ENCODE results near the gene ASTN2.

ASTN2 gene

DNA sequence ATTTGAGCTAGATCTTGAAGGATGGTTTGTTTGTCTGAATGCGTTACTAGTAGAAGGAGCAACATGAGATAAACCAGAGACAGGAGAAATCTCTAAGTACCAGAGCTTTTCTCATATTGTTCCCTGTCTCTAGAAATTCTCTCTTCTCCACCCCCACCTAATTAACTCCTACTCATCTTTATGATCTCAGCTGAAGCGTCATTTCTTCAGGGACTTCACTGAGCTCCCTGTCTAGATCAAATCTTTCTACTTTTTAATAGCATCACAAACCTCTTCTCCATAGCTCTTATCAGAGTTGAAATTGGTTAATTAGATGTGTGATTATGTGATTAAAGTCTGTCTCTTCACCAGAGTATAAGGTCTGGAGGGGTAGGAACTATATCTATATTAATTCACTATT lies 1035.0 kb downstream of the ASTN2 start:
- H3K36me3 ChIP-seq (ENCODE audit: insufficient read depth, low read length): no peaks in the 10 kb centered on the region
- DNase-seq (no peak), ATAC-seq (ENCODE audit: insufficient read depth, low read depth) (no peak)
- H3K27ac ChIP-seq (ENCODE audit: low read length): no peak overlapping the region
- no peaks in the 10 kb centered on the region for H3K27me3 ChIP-seq (ENCODE audit: insufficient read depth, low read length, poor library complexity)
- H3K4me1 ChIP-seq (ENCODE audit: insufficient read depth, low read length): no peaks in the 10 kb centered on the region
- no peak overlapping the region for H3K9ac ChIP-seq (ENCODE audit: low read depth, low read length)
- H3K4me2 ChIP-seq (ENCODE audit: insufficient read depth, low read length): no peak overlapping the region
- no peaks in the 10 kb centered on the region for H4K20me1 ChIP-seq (ENCODE audit: insufficient read depth, low read length)
- TF ChIP-seq CTCF (IDR thresholded peaks at IDR 0.05; ENCODE audit: borderline replicate concordance, extremely low read depth, low read length, poor library complexity, severe bottlenecking): no peak
- TF ChIP-seq EZH2 (IDR thresholded peaks at IDR 0.05; ENCODE audit: borderline replicate concordance, low read depth, low read length, severe bottlenecking): no peak
- H3K4me3 ChIP-seq (ENCODE audit: low read depth in 1 of 2, low read length in 2 of 2): no peak overlapping the region
- H3K79me2 ChIP-seq (ENCODE audit: insufficient read depth, low read length): no peaks in the 10 kb centered on the region
- no peaks in the 10 kb centered on the region for H3K9me3 ChIP-seq (ENCODE audit: insufficient read depth, low read length, severe bottlenecking)
- no peak overlapping the region for H2AFZ ChIP-seq (ENCODE audit: low read depth, low read length)

DNA sequence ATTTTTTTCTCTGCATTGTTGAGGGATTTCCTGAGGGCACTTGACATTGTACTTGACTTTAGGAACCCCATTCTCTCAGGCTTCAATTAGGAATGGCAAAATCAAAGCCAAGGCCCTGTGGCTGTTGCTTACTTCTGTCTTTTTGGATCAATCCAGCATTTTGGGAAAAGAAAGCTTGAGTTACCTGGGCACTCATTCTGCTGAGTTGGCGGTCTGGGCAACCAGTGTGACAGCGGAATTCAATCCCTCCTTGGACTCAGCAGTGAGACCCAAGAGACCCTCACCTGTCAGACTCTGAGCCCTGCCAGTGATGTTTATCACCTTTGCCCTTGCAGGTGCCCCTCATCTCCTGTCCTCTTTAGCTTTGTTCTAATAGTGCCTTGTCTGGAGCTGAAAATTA lies 1036.0 kb downstream of the ASTN2 start:
- Histone ChIP-seq H3K79me2 (ENCODE audit: insufficient read depth, low read length) (no peaks in the 10 kb centered on the region), H3K36me3 (ENCODE audit: insufficient read depth, low read length) (no peaks in the 10 kb centered on the region), H3K4me2 (ENCODE audit: insufficient read depth, low read length) (no peak overlapping the region), H3K9me3 (ENCODE audit: insufficient read depth, low read length, severe bottlenecking) (no peaks in the 10 kb centered on the region), H3K27me3 (ENCODE audit: insufficient read depth, low read length, poor library complexity) (no peaks in the 10 kb centered on the region), H2AFZ (ENCODE audit: low read depth, low read length) (no peak overlapping the region), H3K4me1 (ENCODE audit: insufficient read depth, low read length) (no peaks in the 10 kb centered on the region), H3K9ac (ENCODE audit: low read depth, low read length) (no peak overlapping the region), H3K27ac (ENCODE audit: low read length) (no peak overlapping the region), H3K4me3 (ENCODE audit: low read depth in 1 of 2, low read length in 2 of 2) (no peak overlapping the region), H4K20me1 (ENCODE audit: insufficient read depth, low read length) (no peaks in the 10 kb centered on the region)
- ATAC-seq (ENCODE audit: insufficient read depth, low read depth) (no peak), DNase-seq (no peak)
- TF ChIP-seq EZH2 (IDR thresholded peaks at IDR 0.05; ENCODE audit: borderline replicate concordance, low read depth, low read length, severe bottlenecking) (no peak), CTCF (IDR thresholded peaks at IDR 0.05; ENCODE audit: borderline replicate concordance, extremely low read depth, low read length, poor library complexity, severe bottlenecking) (no peak)

DNA sequence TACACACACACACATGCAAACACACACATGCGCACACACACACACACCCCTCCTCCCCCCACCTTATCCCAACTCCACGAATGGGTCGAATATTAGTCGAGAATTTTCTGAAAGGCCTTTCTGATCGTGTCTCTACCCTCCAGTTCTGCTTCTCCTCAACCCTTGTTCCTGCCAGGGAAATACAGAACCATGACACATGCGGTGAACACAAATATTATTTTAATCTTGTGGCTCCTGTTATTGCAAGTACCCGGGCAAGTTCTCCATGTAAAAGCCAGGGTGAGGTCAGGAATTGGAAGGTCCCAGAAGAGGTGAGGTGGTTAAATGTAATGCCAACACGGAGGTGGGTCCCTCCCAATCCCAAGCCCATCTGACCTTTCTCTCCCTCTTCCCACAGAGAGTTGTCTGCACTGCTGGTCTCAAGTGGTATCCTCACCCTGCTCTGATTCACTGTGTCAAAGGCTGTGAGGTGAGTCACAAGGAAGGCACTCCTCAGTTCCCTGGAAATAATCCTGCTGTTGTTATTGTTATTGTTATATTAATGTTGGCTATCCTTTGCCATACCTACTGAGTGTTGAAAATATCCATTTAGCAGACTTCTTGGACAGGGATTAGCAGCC lies 1037.6 kb downstream of the ASTN2 start:
- Histone ChIP-seq H3K4me2 (ENCODE audit: insufficient read depth, low read length) (no peak overlapping the region), H3K36me3 (ENCODE audit: insufficient read depth, low read length) (no peaks in the 10 kb centered on the region), H3K4me1 (ENCODE audit: insufficient read depth, low read length) (no peaks in the 10 kb centered on the region), H3K27ac (ENCODE audit: low read length) (no peak overlapping the region), H3K9me3 (ENCODE audit: insufficient read depth, low read length, severe bottlenecking) (no peaks in the 10 kb centered on the region), H3K79me2 (ENCODE audit: insufficient read depth, low read length) (no peaks in the 10 kb centered on the region), H3K9ac (ENCODE audit: low read depth, low read length) (no peak overlapping the region), H4K20me1 (ENCODE audit: insufficient read depth, low read length) (no peaks in the 10 kb centered on the region), H3K4me3 (ENCODE audit: low read depth in 1 of 2, low read length in 2 of 2) (no peak overlapping the region), H2AFZ (ENCODE audit: low read depth, low read length) (no peak overlapping the region), H3K27me3 (ENCODE audit: insufficient read depth, low read length, poor library complexity) (no peaks in the 10 kb centered on the region)
- ATAC-seq (ENCODE audit: insufficient read depth, low read depth) (no peak), DNase-seq (no peak)
- no peak for TF ChIP-seq EZH2 (IDR thresholded peaks at IDR 0.05; ENCODE audit: borderline replicate concordance, low read depth, low read length, severe bottlenecking)
- no peak for TF ChIP-seq CTCF (IDR thresholded peaks at IDR 0.05; ENCODE audit: borderline replicate concordance, extremely low read depth, low read length, poor library complexity, severe bottlenecking)

Data from DND-41 (cell line).